NCI-H187 (cell line): ENCODE results near the gene GFRA4.
"Not testable (repeated sequence)": the region's sequence is repeated elsewhere in the genome, so short reads cannot be mapped to it uniquely, and the experiment has no call there.

Experiments
- DNase-seq, 2 experiments: peaks; one replicate each; lab custom pipeline; 2025; lab: John Stamatoyannopoulos, UW

Gene GFRA4

GRCh38 chr20:3615171-3615840, 47.9 kb downstream of the GFRA4 start:
- not testable (repeated sequence) for DNase-seq

- DNase-seq: no peak
Measured at GRCh38 chr20:3614466-3614865, 48.7 kb downstream of the GFRA4 start.

- no peak for DNase-seq
Measured at GRCh38 chr20:3613821-3614440, 49.3 kb downstream of the GFRA4 start.

- DNase-seq: no peak
Measured at GRCh38 chr20:3612795-3613572, 50.2 kb downstream of the GFRA4 start.

- DNase-seq: no peak
Measured at GRCh38 chr20:3611901-3612300, 51.3 kb downstream of the GFRA4 start.
